ENCODE results near the gene CBY2.

CBY2 gene

GRCh38 chr13:45688577-45688976 lies 13.5 kb upstream of the CBY2 start:
- no peaks in the 10 kb centered on the region for H3K9me3 ChIP-seq (ENCODE audit: low read length)
- no peak overlapping the region for H3K4me3 ChIP-seq (ENCODE audit: low read depth, low read length, poor library complexity, severe bottlenecking)
- no peak overlapping the region for H3K9ac ChIP-seq (ENCODE audit: low read length)

GRCh38 chr13:45690636-45691035 lies 11.5 kb upstream of the CBY2 start:
- Histone ChIP-seq H3K79me2 (ENCODE audit: insufficient read depth, low read length) (no peaks in the 10 kb centered on the region), H3K9me3 (ENCODE audit: low read length) (no peaks in the 10 kb centered on the region), H3K27me3 (ENCODE audit: insufficient read depth, low read length) (no peaks in the 10 kb centered on the region), H3K36me3 (ENCODE audit: insufficient read depth, low read length) (no peaks in the 10 kb centered on the region), H3K27ac (ENCODE audit: low read depth, low read length, poor library complexity, severe bottlenecking) (no peak overlapping the region), H2AFZ (ENCODE audit: low read length) (no peak overlapping the region), H4K20me1 (ENCODE audit: insufficient read depth, low read length) (no peaks in the 10 kb centered on the region), H3K9ac (ENCODE audit: low read length) (no peak overlapping the region), H3K9me2 (ENCODE audit: low read depth, low read length) (no peaks in the 10 kb centered on the region), H3K4me3 (ENCODE audit: low read depth, low read length, poor library complexity, severe bottlenecking) (no peak overlapping the region), H3K4me2 (ENCODE audit: low read length) (no peak overlapping the region), H3K4me1 (ENCODE audit: insufficient read depth, low read length, severe bottlenecking) (no peaks in the 10 kb centered on the region), H3F3A (ENCODE audit: insufficient read depth, low read length) (no peaks in the 10 kb centered on the region)
- no peak for TF ChIP-seq CTCF (IDR thresholded peaks at IDR 0.05; ENCODE audit: low read length)
- no peak for TF ChIP-seq EZH2 (IDR thresholded peaks at IDR 0.05; ENCODE audit: borderline replicate concordance, low read length)

More at GRCh38 chr13:45688577-45688976, 13.5 kb upstream of the CBY2 start:
- H3K27ac ChIP-seq (ENCODE audit: low read depth, low read length, poor library complexity, severe bottlenecking): no peak overlapping the region
- H4K20me1 ChIP-seq (ENCODE audit: insufficient read depth, low read length): no peaks in the 10 kb centered on the region
- no peak overlapping the region for H2AFZ ChIP-seq (ENCODE audit: low read length)
- no peaks in the 10 kb centered on the region for H3F3A ChIP-seq (ENCODE audit: insufficient read depth, low read length)
- H3K4me1 ChIP-seq (ENCODE audit: insufficient read depth, low read length, severe bottlenecking): no peaks in the 10 kb centered on the region
- no peaks in the 10 kb centered on the region for H3K27me3 ChIP-seq (ENCODE audit: insufficient read depth, low read length)
- no peaks in the 10 kb centered on the region for H3K36me3 ChIP-seq (ENCODE audit: insufficient read depth, low read length)
- H3K4me2 ChIP-seq (ENCODE audit: low read length): no peak overlapping the region
- TF ChIP-seq CTCF (IDR thresholded peaks at IDR 0.05; ENCODE audit: low read length) (no peak), EZH2 (IDR thresholded peaks at IDR 0.05; ENCODE audit: borderline replicate concordance, low read length) (no peak)
- no peaks in the 10 kb centered on the region for H3K9me2 ChIP-seq (ENCODE audit: low read depth, low read length)
- H3K79me2 ChIP-seq (ENCODE audit: insufficient read depth, low read length): no peaks in the 10 kb centered on the region

- no peak overlapping the region for H2AFZ ChIP-seq (ENCODE audit: low read length)
- no peaks in the 10 kb centered on the region for H3K9me2 ChIP-seq (ENCODE audit: low read depth, low read length)
- H4K20me1 ChIP-seq (ENCODE audit: insufficient read depth, low read length): no peaks in the 10 kb centered on the region
- no peak overlapping the region for H3K4me3 ChIP-seq (ENCODE audit: low read depth, low read length, poor library complexity, severe bottlenecking)
- H3K27ac ChIP-seq (ENCODE audit: low read depth, low read length, poor library complexity, severe bottlenecking): no peak overlapping the region
- H3K9me3 ChIP-seq (ENCODE audit: low read length): no peaks in the 10 kb centered on the region
- H3F3A ChIP-seq (ENCODE audit: insufficient read depth, low read length): no peaks in the 10 kb centered on the region
- H3K27me3 ChIP-seq (ENCODE audit: insufficient read depth, low read length): no peaks in the 10 kb centered on the region
- H3K9ac ChIP-seq (ENCODE audit: low read length): no peak overlapping the region
- no peaks in the 10 kb centered on the region for H3K79me2 ChIP-seq (ENCODE audit: insufficient read depth, low read length)
- no peak overlapping the region for H3K4me2 ChIP-seq (ENCODE audit: low read length)
- no peaks in the 10 kb centered on the region for H3K36me3 ChIP-seq (ENCODE audit: insufficient read depth, low read length)
- H3K4me1 ChIP-seq (ENCODE audit: insufficient read depth, low read length, severe bottlenecking): no peaks in the 10 kb centered on the region
- TF ChIP-seq CTCF (IDR thresholded peaks at IDR 0.05; ENCODE audit: low read length): no peak
- no peak for TF ChIP-seq EZH2 (IDR thresholded peaks at IDR 0.05; ENCODE audit: borderline replicate concordance, low read length)
Measured at GRCh38 chr13:45691251-45691650, 10.9 kb upstream of the CBY2 start.
